Breast epithelium (tissue), 4 donors: Measurements from ENCODE around the gene LARP6. TPM values are rescaled to one million over a fixed set of nuclear protein-coding genes. Genes with fewer than 3 reads are reported as not detected.

ENCODE experiments used
- DNase-seq, 2 donors: peaks; one replicate each; pipeline ENCODE4 v3.0.0-alpha.2; 2019; ENCODE audit warnings: low spot score in 2 of 2
- H3K27ac ChIP-seq, 2 donors: fragments of 200-600 bp; sonication (generic) in 1 of 2; one replicate each; pipeline ENCODE4 v1.5.1; 2016 to 2019; ENCODE audit warnings: mild to moderate bottlenecking in 1 of 2
- H3K27me3 ChIP-seq, 2 donors: fragments of 200-600 bp; sonication (generic) in 1 of 2; one replicate each; pipeline versions ENCODE4 v1.5.1 to v1.6.0; 2017 to 2019; ENCODE audit warnings: control low read depth in 1 of 2, mild to moderate bottlenecking in 1 of 2
- H3K36me3 ChIP-seq: fragments of 200-600 bp; one replicate; pipeline ENCODE4 v1.5.1; 2019
- H3K4me1 ChIP-seq, 2 donors: fragments of 200-600 bp; sonication (generic); one replicate each; pipeline ENCODE4 v1.5.1; 2016 to 2019; ENCODE audit warnings: control low read depth in 1 of 2
- H3K4me3 ChIP-seq, 3 donors: fragments of 200-600 bp; sonication (generic); 1 replicate in 2 of 3; 2 replicates in 1 of 3; pipeline ENCODE4 v1.5.1; 2016 to 2019; ENCODE audit warnings: mild to moderate bottlenecking in 3 of 3, moderate library complexity in 2 of 3
- H3K9me3 ChIP-seq, 2 donors: fragments of 200-600 bp; sonication (generic) in 1 of 2; one replicate each; pipeline ENCODE4 v1.5.1; 2016 to 2019; ENCODE audit warnings: control low read depth in 1 of 2
- POLR2A ChIP-seq: fragments of 450-650 bp; IDR thresholded peaks from one replicate; pipeline ENCODE4 v1.6.1; 2016; ENCODE audit warnings: antibody characterized with exemption, mild to moderate bottlenecking, moderate library complexity
- POLR2AphosphoS5 ChIP-seq, 3 donors: sonication (generic); formaldehyde crosslinking; IDR thresholded peaks; one replicate each; pipeline ENCODE4 v1.6.1; 2017; ENCODE audit warnings: antibody characterized with exemption in 3 of 3
- intact Hi-C: fragments of 100-400 bp; cut with DNase I; formaldehyde crosslinking; loops from one replicate; pipeline ENCODE4 v1.15.1; 2023; ENCODE audit warnings: low total_unique reads
- total RNA-seq, 3 donors: library from RNA; depleted of rRNA; stranded (reverse); fragments of >200 nt; gene quantifications; one replicate each; pipeline ENCODE4 v1.1.0, GENCODE V29; 2016
- TF ChIP-seq, protein P1 (sequence below), 3 donors: fragments of 450-650 bp; IDR thresholded peaks; one replicate each; pipeline ENCODE4 v1.5.1; 2016 to 2017; ENCODE audit warnings: antibody characterized with exemption in 3 of 3, mild to moderate bottlenecking in 3 of 3, moderate library complexity in 3 of 3

The LARP6 gene
- total RNA-seq, 3 donors from 2014 or later: 18.6 to 72.5 (median 40.0) TPM

DNA sequence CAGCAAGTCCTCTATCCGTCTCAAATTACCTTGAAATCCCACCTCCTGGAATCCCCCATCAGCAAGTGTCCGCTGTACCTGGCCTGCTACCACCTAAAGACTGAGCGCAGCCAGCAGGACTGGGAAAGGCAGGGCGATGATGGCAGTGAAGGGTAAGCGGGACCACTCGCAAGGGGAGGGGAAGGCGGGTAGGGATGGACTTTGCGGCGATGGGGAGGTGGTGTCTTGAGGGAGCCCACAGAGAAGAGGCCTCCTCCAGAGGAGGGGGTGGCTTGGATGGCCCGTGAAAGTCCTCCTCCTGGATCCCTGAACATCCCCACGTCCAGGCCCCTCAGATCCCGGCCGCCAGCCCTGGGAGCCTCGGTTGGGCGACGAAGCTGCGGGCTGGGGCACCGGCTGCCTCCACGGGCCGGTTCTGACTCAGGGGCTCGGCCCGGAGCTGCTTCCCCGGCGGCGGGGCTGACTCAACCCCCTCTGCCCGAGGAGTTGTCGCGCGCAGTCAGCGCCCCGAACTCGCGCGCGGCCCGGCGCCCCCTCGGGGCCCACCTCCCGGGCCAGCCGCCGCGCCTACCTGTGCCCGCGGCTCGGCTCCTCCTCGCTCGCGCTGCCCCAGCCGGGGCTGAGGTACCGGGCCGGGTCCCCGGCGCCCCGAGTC, 512 bp downstream of the LARP6 start:
- TF ChIP-seq, protein P1, sequence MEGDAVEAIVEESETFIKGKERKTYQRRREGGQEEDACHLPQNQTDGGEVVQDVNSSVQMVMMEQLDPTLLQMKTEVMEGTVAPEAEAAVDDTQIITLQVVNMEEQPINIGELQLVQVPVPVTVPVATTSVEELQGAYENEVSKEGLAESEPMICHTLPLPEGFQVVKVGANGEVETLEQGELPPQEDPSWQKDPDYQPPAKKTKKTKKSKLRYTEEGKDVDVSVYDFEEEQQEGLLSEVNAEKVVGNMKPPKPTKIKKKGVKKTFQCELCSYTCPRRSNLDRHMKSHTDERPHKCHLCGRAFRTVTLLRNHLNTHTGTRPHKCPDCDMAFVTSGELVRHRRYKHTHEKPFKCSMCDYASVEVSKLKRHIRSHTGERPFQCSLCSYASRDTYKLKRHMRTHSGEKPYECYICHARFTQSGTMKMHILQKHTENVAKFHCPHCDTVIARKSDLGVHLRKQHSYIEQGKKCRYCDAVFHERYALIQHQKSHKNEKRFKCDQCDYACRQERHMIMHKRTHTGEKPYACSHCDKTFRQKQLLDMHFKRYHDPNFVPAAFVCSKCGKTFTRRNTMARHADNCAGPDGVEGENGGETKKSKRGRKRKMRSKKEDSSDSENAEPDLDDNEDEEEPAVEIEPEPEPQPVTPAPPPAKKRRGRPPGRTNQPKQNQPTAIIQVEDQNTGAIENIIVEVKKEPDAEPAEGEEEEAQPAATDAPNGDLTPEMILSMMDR (IDR thresholded peaks at IDR 0.05): no peak
- peak in 1 of 3 donors; percentile 20 for TF ChIP-seq POLR2AphosphoS5 (IDR thresholded peaks at IDR 0.05)
- TF ChIP-seq POLR2A: no peak
- peak in 1 of 2 donors; percentile 23 for DNase-seq
- Histone ChIP-seq H3K36me3 (no peaks in the 10 kb centered on the region), H3K4me1 (no peaks in the 10 kb centered on the region), H3K27me3 (no peaks in the 10 kb centered on the region), H3K4me3 (peak overlapping the region; percentile 63 to 99 (median 70)), H3K27ac (peak overlapping the region; percentile 85 to 96), H3K9me3 (no peaks in the 10 kb centered on the region)
- intact Hi-C loops: no loop called here

DNA sequence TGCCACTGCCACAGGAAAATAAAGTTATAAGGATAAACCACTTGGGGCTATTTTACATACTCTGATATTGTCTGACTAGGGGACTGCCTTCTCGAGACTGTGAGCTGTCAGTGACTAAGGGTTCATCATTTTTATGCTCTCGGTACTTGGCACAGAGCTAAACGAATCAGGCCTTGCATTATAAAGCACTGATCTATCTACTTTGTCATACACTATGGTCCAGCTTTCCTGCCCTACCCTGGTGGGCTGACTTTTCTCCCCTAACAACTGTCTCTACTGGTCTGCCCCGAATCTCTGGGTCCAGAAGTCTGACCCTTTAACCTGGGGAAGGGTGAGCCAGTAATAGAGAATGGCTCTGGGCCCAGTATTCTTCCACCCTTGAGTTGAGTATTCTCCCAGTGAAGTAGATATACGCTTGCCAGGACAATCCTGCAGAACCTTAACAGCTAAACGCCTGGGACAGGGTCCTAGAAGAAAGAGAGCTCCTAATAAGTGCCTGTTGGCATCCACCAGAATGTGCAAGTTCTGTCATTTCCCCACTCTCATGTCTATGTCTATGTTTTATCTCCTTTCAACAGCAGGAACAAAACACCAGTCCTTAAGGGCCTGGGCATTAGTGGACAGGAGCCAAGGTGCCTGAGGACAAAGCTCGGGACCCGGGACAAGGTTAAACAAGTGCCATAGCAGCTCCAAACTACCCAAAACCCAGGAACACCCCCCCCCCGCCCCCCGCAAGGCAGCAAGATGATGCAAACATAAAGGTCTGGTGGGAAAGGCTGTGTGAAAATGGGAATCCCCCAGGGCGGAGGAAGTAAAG, 1.2 kb downstream of the LARP6 start:
- TF ChIP-seq, protein P1 (IDR thresholded peaks at IDR 0.05): no peak
- TF ChIP-seq POLR2AphosphoS5 (IDR thresholded peaks at IDR 0.05) (no peak), POLR2A (no peak)
- Histone ChIP-seq H3K27ac (peak overlapping the region; percentile 85 to 96), H3K36me3 (no peaks in the 10 kb centered on the region), H3K9me3 (no peaks in the 10 kb centered on the region), H3K4me1 (no peaks in the 10 kb centered on the region), H3K27me3 (no peaks in the 10 kb centered on the region), H3K4me3 (peak overlapping the region; percentile 63 to 99 (median 70))
- DNase-seq: no peak
- intact Hi-C loops: no loop called here

DNA sequence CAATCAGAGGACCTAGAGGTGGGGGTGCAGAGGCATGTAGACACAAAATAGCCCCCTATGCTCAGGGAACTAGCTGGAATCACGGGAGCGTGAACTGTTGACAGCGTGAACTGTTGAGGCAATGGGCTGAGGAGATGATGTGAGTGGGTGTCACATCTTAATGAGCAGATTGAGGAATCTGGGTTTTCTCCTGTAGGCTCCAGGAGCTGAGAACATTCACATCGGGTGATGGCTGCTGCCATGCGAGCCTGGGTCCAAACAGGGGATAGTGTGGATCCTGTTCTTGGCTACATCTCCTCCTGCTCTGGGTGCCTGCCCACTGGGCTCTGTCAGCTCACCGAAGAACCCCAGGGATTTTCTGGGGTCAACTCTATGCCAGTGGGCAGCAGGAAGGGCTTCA, 2.1 kb downstream of the LARP6 start:
- Histone ChIP-seq H3K27ac (peak overlapping the region in 1 of 2 donors; percentile 96), H3K4me1 (no peaks in the 10 kb centered on the region), H3K4me3 (peak overlapping the region in 1 of 3 donors; percentile 99), H3K27me3 (no peaks in the 10 kb centered on the region), H3K36me3 (no peaks in the 10 kb centered on the region), H3K9me3 (no peaks in the 10 kb centered on the region)
- DNase-seq: no peak
- intact Hi-C loops: no loop called here
- TF ChIP-seq POLR2A (no peak), POLR2AphosphoS5 (IDR thresholded peaks at IDR 0.05) (no peak)
- TF ChIP-seq, protein P1 (IDR thresholded peaks at IDR 0.05): no peak

DNA sequence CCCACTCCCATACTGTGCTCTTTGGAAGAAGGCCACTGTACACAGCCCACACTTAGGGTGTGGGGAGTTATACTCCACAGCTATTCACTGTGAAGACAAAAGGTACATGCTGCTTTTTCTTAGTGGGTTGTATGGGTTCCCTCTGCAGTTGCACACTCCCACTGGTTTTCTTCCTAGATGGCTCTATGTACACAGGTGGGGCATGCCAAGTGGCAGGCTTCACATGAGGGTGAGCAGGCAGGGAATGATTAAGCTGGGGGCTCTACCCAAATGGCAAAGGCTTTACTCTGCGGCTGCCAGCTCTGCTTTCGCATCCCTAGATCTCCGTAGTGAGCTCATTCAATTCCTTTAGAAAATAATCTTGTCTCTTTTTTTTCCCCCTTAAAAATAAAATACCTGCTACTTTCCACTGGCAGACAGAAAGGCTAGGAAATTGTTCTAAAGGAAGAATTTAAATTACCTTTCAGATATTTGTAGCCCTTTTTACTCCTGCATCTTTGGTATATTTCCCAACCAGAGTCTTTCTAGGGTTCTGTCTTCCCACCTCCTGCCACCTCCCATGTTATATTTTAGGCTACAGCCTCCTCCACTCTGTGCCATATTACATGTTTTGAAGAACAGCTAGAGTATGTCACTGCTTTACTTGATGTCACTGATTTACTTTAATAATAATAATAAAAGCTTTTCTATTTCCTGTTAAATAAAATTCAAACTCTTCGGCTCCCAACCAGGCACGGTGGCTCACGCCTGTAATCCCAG, 8.2 kb downstream of the LARP6 start:
- TF ChIP-seq POLR2AphosphoS5 (IDR thresholded peaks at IDR 0.05) (no peak), POLR2A (no peak)
- TF ChIP-seq, protein P1 (IDR thresholded peaks at IDR 0.05): no peak
- H3K36me3 ChIP-seq: no peaks in the 10 kb centered on the region
- no peak for DNase-seq
- no peaks in the 10 kb centered on the region for H3K4me1 ChIP-seq
- no peaks in the 10 kb centered on the region for H3K9me3 ChIP-seq
- intact Hi-C loops: no loop called here
- H3K27ac ChIP-seq: no peak overlapping the region
- no peak overlapping the region for H3K4me3 ChIP-seq
- no peaks in the 10 kb centered on the region for H3K27me3 ChIP-seq
